HG03097 (cell line): ENCODE results near the gene RYR3.

Source experiments
- ATAC-seq: cut with Tn5 transposase; IDR thresholded peaks from one replicate; pipeline ENCODE4 v1.9.1; 2021; ENCODE audit not compliant: unreplicated experiment, low FRiP score

Gene RYR3

GRCh38 chr15:33851079-33851478, 540.3 kb downstream of the RYR3 start:
- ATAC-seq: no peak

- ATAC-seq: no peak
Measured at GRCh38 chr15:33852094-33852493, 541.3 kb downstream of the RYR3 start.

GRCh38 chr15:33852570-33852969, 541.8 kb downstream of the RYR3 start:
- ATAC-seq: no peak

GRCh38 chr15:33857726-33858125, 547.0 kb downstream of the RYR3 start:
- ATAC-seq: no peak

- no peak for ATAC-seq
Measured at GRCh38 chr15:33858836-33859235, 548.1 kb downstream of the RYR3 start.

- ATAC-seq: no peak
Measured at GRCh38 chr15:33859992-33860545, 549.3 kb downstream of the RYR3 start.

GRCh38 chr15:33860754-33861153, 550.0 kb downstream of the RYR3 start:
- ATAC-seq: no peak

GRCh38 chr15:33864360-33865075, 553.8 kb downstream of the RYR3 start:
- no peak for ATAC-seq

- ATAC-seq: no peak
Measured at GRCh38 chr15:33865416-33865815, 554.6 kb downstream of the RYR3 start.

GRCh38 chr15:33866101-33866737, 555.5 kb downstream of the RYR3 start:
- no peak for ATAC-seq

- ATAC-seq: no peak
Measured at GRCh38 chr15:33871980-33872379, 561.2 kb downstream of the RYR3 start.

GRCh38 chr15:33872416-33873106, 561.8 kb downstream of the RYR3 start:
- ATAC-seq: no peak

- no peak for ATAC-seq
Measured at GRCh38 chr15:33874156-33874555, 563.4 kb downstream of the RYR3 start.

GRCh38 chr15:33882921-33883320, 572.2 kb downstream of the RYR3 start:
- ATAC-seq: no peak

GRCh38 chr15:33888176-33888575, 577.4 kb downstream of the RYR3 start:
- ATAC-seq: no peak

- ATAC-seq: peak; percentile 74
Measured at GRCh38 chr15:33894193-33894592, 583.4 kb downstream of the RYR3 start.

GRCh38 chr15:33902043-33902442, 591.3 kb downstream of the RYR3 start:
- ATAC-seq: no peak

- no peak for ATAC-seq
Measured at GRCh38 chr15:33903661-33904060, 592.9 kb downstream of the RYR3 start.

GRCh38 chr15:33907326-33907725, 596.6 kb downstream of the RYR3 start:
- no peak for ATAC-seq

GRCh38 chr15:33908406-33908805, 597.6 kb downstream of the RYR3 start:
- no peak for ATAC-seq

- ATAC-seq: no peak
Measured at GRCh38 chr15:33910741-33911140, 600.0 kb downstream of the RYR3 start.
